Calu3 (cell line): Measurements from ENCODE around the gene CPSF3. TPM values are rescaled to one million over a fixed set of nuclear protein-coding genes. Genes with fewer than 3 reads are reported as not detected.

ENCODE experiments used
- BruUV-seq: library from RNA; stranded (reverse); fragments of 400-500 nt; replicated peaks from 2 replicates; lab custom pipeline; 2021; lab: Mats Ljungman, UMichigan
- CTCF ChIA-PET: fragments of 300-600 bp; sonication (Branson Sonifier 250); formaldehyde crosslinking; loops from one replicate; lab custom pipeline; 2022; ENCODE audit warnings: antibody characterized with exemption; lab: Charles Lee
- DNase-seq: peaks from one replicate; pipeline ENCODE4 v3.0.0; 2022
- H3K27ac Mint-ChIP-seq: one replicate; pipeline ENCODE4 v1.8.0; 2022; ENCODE audit warnings: mixed read lengths; ENCODE audit not compliant: unreplicated experiment
- H3K27me3 Mint-ChIP-seq: one replicate; pipeline ENCODE4 v1.8.0; 2022; ENCODE audit warnings: mixed read lengths; ENCODE audit not compliant: unreplicated experiment
- H3K36me3 Mint-ChIP-seq: one replicate; pipeline ENCODE4 v1.8.0; 2022; ENCODE audit warnings: mild to moderate bottlenecking, moderate library complexity, mixed read lengths; ENCODE audit not compliant: insufficient read depth, unreplicated experiment
- H3K4me1 Mint-ChIP-seq: one replicate; pipeline ENCODE4 v1.8.0; 2022; ENCODE audit warnings: mild to moderate bottlenecking, low read depth, mixed read lengths; ENCODE audit not compliant: unreplicated experiment
- H3K4me3 Mint-ChIP-seq: one replicate; pipeline ENCODE4 v1.8.0; 2022; ENCODE audit warnings: mild to moderate bottlenecking, low read depth, moderate library complexity, mixed read lengths; ENCODE audit not compliant: unreplicated experiment
- H3K9me3 Mint-ChIP-seq: one replicate; pipeline ENCODE4 v1.8.0; 2022; ENCODE audit warnings: low read depth, mixed read lengths; ENCODE audit not compliant: unreplicated experiment
- CTCF ChIP-seq: fragments of 200-600 bp; IDR thresholded peaks from one replicate; pipeline ENCODE4 v1.8.0; 2022; ENCODE audit warnings: antibody characterized with exemption; ENCODE audit not compliant: unreplicated experiment
- intact Hi-C: fragments of 100-400 bp; cut with micrococcal nuclease; formaldehyde crosslinking; loops from one replicate; pipeline ENCODE4 v1.10.0; 2022; ENCODE audit not compliant: unreplicated experiment
- total RNA-seq: library from RNA; stranded (reverse); gene quantifications from 2 replicates; pipeline ENCODE4 v1.2.3, GENCODE V29; 2022

CPSF3 gene
- total RNA-seq, 1 experiment from 2014 or later, result 56.7 TPM

- no peaks in the 10 kb centered on the region for H3K4me1 Mint-ChIP-seq
- BruUV-seq, result no TSS peak
- CTCF ChIA-PET, result no interaction called here
- no peak for TF ChIP-seq CTCF
- no peak overlapping the region for H3K4me3 Mint-ChIP-seq
- intact Hi-C loops, result no loop called here
- no peak for DNase-seq
- no peaks in the 10 kb centered on the region for H3K9me3 Mint-ChIP-seq
- no peaks in the 10 kb centered on the region for H3K27me3 Mint-ChIP-seq
- peaks cover 29% of the 10 kb centered on the region for H3K36me3 Mint-ChIP-seq
- no peak overlapping the region for H3K27ac Mint-ChIP-seq
Observed at GRCh38 chr2:9461079-9461478, 37.6 kb downstream of the CPSF3 start.

- TF ChIP-seq CTCF, result no peak
- Mint-ChIP-seq H3K27ac (no peak overlapping the region), H3K27me3 (no peaks in the 10 kb centered on the region), H3K9me3 (no peaks in the 10 kb centered on the region), H3K4me1 (no peaks in the 10 kb centered on the region), H3K36me3 (peaks cover 36% of the 10 kb centered on the region), H3K4me3 (no peak overlapping the region)
- BruUV-seq, result no TSS peak
- CTCF ChIA-PET, result no interaction called here
- DNase-seq, result no peak
- intact Hi-C loops, result no loop called here
Observed at GRCh38 chr2:9462313-9462712, 38.9 kb downstream of the CPSF3 start.

GRCh38 chr2:9462886-9463697, 39.6 kb downstream of the CPSF3 start:
- no peaks in the 10 kb centered on the region for H3K9me3 Mint-ChIP-seq
- H3K4me3 Mint-ChIP-seq, result no peak overlapping the region
- H3K27ac Mint-ChIP-seq, result no peak overlapping the region

GRCh38 chr2:9463698-9464034, 40.2 kb downstream of the CPSF3 start:
- Mint-ChIP-seq H3K9me3 (no peaks in the 10 kb centered on the region), H3K27me3 (no peaks in the 10 kb centered on the region), H3K27ac (no peak overlapping the region), H3K4me3 (no peak overlapping the region), H3K36me3 (peaks cover 36% of the 10 kb centered on the region), H3K4me1 (no peaks in the 10 kb centered on the region)
- no peak for DNase-seq
- CTCF ChIA-PET, result no interaction called here
- TF ChIP-seq CTCF, result no peak
- BruUV-seq, result no TSS peak
- intact Hi-C loops, result no loop called here

More at GRCh38 chr2:9462886-9463697, 39.6 kb downstream of the CPSF3 start:
- CTCF ChIA-PET, result no interaction called here
- no TSS peak for BruUV-seq
- Mint-ChIP-seq H3K27me3 (no peaks in the 10 kb centered on the region), H3K4me1 (no peaks in the 10 kb centered on the region), H3K36me3 (peaks cover 36% of the 10 kb centered on the region)
- no peak for DNase-seq
- intact Hi-C loops, result no loop called here
- TF ChIP-seq CTCF, result no peak
